HepG2 (cell line): ENCODE results near the gene CMIP. TPM values are rescaled to one million over a fixed set of nuclear protein-coding genes. Genes with fewer than 3 reads are reported as not detected.

Experiments
- IRX3 ChIP-seq: sonication (generic); formaldehyde crosslinking; IDR thresholded peaks from 2 replicates; pipeline ENCODE4 v1.8.1; 2023; ENCODE audit warnings: mild to moderate bottlenecking, low read depth, missing genetic modification reagents, borderline replicate concordance
- KDM3A ChIP-seq: IDR thresholded peaks from 2 replicates; pipeline ENCODE4 v1.6.1; 2018; ENCODE audit warnings: low read depth, missing compliant biosample characterization
- KMT2B ChIP-seq: IDR thresholded peaks from 2 replicates; pipeline ENCODE4 v1.6.1; 2016; ENCODE audit warnings: missing genetic modification reagents, missing compliant biosample characterization
- NBN ChIP-seq: fragments of 450-650 bp; conservative IDR thresholded peaks from 2 replicates; pipeline ENCODE4 v1.6.1; 2017
- SCMH1 ChIP-seq: sonication (generic); formaldehyde crosslinking; IDR thresholded peaks from 2 replicates; pipeline ENCODE4 v1.9.0; 2021; ENCODE audit warnings: missing genetic modification reagents, mild to moderate bottlenecking, borderline replicate concordance
- ZNF468 ChIP-seq: sonication (generic); formaldehyde crosslinking; IDR thresholded peaks from 2 replicates; pipeline ENCODE4 v1.8.0; 2022; ENCODE audit warnings: mild to moderate bottlenecking, moderate library complexity, missing genetic modification reagents
- polyA plus RNA-seq, 8 experiments: library from polyadenylated mRNA; depleted of rRNA in 3 of 8; stranded (reverse) in 7 of 8; unstranded in 1 of 8; fragments of >200 nt; fragmentation: Illumina TruSeq in 4 of 8; extraction: Trizol in 4 of 8; gene quantifications; 2 replicates each; pipeline versions ENCODE4 v1.2.1 to v1.2.3, GENCODE V29; 2011 to 2016; ENCODE audit warnings: low read depth in 4 of 8, missing spikeins in 1 of 8, mixed read lengths in 1 of 8; ENCODE audit not compliant: insufficient read depth in 1 of 8
- total RNA-seq, 5 experiments: library from RNA; depleted of rRNA; stranded (reverse); fragments of >200 nt; fragmentation: Illumina TruSeq; extraction: Trizol; gene quantifications; 2 replicates each; pipeline ENCODE4 v1.2.3, GENCODE V29; 2016; ENCODE audit warnings: low read depth in 1 of 5
- TF ChIP-seq, protein P1 (sequence below): sonication (generic); formaldehyde crosslinking; conservative IDR thresholded peaks from 2 replicates; pipeline ENCODE4 v1.8.0; 2022; ENCODE audit warnings: mild to moderate bottlenecking, moderate library complexity, missing genetic modification reagents
- TF ChIP-seq, protein P2 (sequence below): sonication (generic); formaldehyde crosslinking; IDR thresholded peaks from 2 replicates; pipeline ENCODE4 v1.4.0; 2020; ENCODE audit warnings: mild to moderate bottlenecking, missing genetic modification reagents, borderline replicate concordance
- TF ChIP-seq, protein P3 (sequence below): sonication (generic); formaldehyde crosslinking; IDR thresholded peaks from 2 replicates; pipeline ENCODE4 v1.5.0; 2020; ENCODE audit warnings: mild to moderate bottlenecking, missing genetic modification reagents
- TF ChIP-seq, protein P4 (sequence below): sonication (generic); formaldehyde crosslinking; IDR thresholded peaks from 2 replicates; pipeline ENCODE4 v1.4.0; 2020; ENCODE audit warnings: missing genetic modification reagents, borderline replicate concordance
- TF ChIP-seq, protein P5 (sequence below): sonication (generic); formaldehyde crosslinking; IDR thresholded peaks from 2 replicates; pipeline ENCODE4 v1.8.0; 2022; ENCODE audit warnings: missing genetic modification reagents, mild to moderate bottlenecking, moderate library complexity, borderline replicate concordance
- TF ChIP-seq, protein P6 (sequence below): sonication (generic); formaldehyde crosslinking; IDR thresholded peaks from 2 replicates; pipeline ENCODE4 v1.5.1; 2020; ENCODE audit warnings: missing genetic modification reagents, mild to moderate bottlenecking, borderline replicate concordance

CMIP gene
- total and polyA plus RNA-seq, 2 of the 13 experiments (the other 11 are each of a cell fraction or from before 2014, with no cell fraction given), result 10.9 to 18.1 TPM

DNA sequence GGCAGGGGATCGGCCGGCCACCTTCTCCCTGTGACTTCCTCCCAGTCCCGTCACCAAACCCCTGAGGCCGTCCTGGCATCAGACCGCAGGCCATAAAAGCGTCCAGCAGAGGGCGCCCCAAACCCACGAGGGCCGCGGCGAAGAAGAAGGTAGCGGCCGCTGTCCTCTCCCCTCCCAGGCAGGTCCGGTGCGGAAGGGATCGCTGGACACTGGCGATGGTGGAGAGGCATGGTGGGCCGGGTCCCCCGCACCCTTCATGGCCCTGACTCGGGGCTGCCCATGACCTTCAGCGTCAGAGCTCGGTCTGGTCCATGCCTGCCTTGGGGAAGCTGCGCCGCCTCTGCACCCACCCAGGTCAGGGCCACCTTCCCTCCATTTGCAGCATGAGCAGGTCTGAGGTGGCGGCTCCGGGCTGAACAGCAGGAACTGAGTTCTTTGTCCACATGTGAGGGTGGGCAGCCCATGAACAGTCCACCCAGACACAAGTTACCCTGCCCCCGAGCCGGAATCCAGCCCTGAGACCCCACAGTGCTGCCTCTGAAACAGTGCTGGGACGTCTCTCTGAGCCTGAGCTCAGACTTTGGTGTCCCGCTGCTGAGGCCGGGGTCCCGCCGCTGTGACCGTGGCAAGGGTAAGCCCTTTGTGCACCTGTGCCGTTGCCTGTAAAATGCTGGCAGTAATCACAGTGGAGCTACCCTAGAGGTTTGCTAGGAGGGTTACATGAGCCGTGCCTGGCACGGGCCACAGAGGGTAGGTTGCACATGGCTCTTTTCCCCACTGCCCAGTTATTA, 40.8 kb upstream of the CMIP start (continued):
- TF ChIP-seq, protein P1, sequence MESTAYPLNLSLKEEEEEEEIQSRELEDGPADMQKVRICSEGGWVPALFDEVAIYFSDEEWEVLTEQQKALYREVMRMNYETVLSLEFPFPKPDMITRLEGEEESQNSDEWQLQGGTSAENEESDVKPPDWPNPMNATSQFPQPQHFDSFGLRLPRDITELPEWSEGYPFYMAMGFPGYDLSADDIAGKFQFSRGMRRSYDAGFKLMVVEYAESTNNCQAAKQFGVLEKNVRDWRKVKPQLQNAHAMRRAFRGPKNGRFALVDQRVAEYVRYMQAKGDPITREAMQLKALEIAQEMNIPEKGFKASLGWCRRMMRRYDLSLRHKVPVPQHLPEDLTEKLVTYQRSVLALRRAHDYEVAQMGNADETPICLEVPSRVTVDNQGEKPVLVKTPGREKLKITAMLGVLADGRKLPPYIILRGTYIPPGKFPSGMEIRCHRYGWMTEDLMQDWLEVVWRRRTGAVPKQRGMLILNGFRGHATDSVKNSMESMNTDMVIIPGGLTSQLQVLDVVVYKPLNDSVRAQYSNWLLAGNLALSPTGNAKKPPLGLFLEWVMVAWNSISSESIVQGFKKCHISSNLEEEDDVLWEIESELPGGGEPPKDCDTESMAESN (CRISPR knock-in tag), result peak; percentile 88
- TF ChIP-seq, protein P2, sequence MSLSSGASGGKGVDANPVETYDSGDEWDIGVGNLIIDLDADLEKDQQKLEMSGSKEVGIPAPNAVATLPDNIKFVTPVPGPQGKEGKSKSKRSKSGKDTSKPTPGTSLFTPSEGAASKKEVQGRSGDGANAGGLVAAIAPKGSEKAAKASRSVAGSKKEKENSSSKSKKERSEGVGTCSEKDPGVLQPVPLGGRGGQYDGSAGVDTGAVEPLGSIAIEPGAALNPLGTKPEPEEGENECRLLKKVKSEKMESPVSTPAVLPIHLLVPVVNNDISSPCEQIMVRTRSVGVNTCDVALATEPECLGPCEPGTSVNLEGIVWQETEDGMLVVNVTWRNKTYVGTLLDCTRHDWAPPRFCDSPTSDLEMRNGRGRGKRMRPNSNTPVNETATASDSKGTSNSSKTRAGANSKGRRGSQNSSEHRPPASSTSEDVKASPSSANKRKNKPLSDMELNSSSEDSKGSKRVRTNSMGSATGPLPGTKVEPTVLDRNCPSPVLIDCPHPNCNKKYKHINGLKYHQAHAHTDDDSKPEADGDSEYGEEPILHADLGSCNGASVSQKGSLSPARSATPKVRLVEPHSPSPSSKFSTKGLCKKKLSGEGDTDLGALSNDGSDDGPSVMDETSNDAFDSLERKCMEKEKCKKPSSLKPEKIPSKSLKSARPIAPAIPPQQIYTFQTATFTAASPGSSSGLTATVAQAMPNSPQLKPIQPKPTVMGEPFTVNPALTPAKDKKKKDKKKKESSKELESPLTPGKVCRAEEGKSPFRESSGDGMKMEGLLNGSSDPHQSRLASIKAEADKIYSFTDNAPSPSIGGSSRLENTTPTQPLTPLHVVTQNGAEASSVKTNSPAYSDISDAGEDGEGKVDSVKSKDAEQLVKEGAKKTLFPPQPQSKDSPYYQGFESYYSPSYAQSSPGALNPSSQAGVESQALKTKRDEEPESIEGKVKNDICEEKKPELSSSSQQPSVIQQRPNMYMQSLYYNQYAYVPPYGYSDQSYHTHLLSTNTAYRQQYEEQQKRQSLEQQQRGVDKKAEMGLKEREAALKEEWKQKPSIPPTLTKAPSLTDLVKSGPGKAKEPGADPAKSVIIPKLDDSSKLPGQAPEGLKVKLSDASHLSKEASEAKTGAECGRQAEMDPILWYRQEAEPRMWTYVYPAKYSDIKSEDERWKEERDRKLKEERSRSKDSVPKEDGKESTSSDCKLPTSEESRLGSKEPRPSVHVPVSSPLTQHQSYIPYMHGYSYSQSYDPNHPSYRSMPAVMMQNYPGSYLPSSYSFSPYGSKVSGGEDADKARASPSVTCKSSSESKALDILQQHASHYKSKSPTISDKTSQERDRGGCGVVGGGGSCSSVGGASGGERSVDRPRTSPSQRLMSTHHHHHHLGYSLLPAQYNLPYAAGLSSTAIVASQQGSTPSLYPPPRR (CRISPR knock-in tag), result peak; percentile 61; the same call in 1 of the 2 replicates
- peak; percentile 96 for TF ChIP-seq KDM3A
- TF ChIP-seq IRX3 (CRISPR knock-in tag), result no peak
- TF ChIP-seq, protein P3, sequence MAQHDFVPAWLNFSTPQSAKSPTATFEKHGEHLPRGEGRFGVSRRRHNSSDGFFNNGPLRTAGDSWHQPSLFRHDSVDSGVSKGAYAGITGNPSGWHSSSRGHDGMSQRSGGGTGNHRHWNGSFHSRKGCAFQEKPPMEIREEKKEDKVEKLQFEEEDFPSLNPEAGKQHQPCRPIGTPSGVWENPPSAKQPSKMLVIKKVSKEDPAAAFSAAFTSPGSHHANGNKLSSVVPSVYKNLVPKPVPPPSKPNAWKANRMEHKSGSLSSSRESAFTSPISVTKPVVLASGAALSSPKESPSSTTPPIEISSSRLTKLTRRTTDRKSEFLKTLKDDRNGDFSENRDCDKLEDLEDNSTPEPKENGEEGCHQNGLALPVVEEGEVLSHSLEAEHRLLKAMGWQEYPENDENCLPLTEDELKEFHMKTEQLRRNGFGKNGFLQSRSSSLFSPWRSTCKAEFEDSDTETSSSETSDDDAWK (CRISPR knock-in tag), result no peak
- peak; percentile 25; the same call in 1 of the 2 replicates for TF ChIP-seq KMT2B (CRISPR knock-in tag)
- TF ChIP-seq, protein P4, sequence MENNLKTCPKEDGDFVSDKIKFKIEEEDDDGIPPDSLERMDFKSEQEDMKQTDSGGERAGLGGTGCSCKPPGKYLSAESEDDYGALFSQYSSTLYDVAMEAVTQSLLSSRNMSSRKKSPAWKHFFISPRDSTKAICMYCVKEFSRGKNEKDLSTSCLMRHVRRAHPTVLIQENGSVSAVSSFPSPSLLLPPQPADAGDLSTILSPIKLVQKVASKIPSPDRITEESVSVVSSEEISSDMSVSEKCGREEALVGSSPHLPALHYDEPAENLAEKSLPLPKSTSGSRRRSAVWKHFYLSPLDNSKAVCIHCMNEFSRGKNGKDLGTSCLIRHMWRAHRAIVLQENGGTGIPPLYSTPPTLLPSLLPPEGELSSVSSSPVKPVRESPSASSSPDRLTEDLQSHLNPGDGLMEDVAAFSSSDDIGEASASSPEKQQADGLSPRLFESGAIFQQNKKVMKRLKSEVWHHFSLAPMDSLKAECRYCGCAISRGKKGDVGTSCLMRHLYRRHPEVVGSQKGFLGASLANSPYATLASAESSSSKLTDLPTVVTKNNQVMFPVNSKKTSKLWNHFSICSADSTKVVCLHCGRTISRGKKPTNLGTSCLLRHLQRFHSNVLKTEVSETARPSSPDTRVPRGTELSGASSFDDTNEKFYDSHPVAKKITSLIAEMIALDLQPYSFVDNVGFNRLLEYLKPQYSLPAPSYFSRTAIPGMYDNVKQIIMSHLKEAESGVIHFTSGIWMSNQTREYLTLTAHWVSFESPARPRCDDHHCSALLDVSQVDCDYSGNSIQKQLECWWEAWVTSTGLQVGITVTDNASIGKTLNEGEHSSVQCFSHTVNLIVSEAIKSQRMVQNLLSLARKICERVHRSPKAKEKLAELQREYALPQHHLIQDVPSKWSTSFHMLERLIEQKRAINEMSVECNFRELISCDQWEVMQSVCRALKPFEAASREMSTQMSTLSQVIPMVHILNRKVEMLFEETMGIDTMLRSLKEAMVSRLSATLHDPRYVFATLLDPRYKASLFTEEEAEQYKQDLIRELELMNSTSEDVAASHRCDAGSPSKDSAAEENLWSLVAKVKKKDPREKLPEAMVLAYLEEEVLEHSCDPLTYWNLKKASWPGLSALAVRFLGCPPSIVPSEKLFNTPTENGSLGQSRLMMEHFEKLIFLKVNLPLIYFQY (CRISPR knock-in tag), result peak; percentile 25
- TF ChIP-seq, protein P5, sequence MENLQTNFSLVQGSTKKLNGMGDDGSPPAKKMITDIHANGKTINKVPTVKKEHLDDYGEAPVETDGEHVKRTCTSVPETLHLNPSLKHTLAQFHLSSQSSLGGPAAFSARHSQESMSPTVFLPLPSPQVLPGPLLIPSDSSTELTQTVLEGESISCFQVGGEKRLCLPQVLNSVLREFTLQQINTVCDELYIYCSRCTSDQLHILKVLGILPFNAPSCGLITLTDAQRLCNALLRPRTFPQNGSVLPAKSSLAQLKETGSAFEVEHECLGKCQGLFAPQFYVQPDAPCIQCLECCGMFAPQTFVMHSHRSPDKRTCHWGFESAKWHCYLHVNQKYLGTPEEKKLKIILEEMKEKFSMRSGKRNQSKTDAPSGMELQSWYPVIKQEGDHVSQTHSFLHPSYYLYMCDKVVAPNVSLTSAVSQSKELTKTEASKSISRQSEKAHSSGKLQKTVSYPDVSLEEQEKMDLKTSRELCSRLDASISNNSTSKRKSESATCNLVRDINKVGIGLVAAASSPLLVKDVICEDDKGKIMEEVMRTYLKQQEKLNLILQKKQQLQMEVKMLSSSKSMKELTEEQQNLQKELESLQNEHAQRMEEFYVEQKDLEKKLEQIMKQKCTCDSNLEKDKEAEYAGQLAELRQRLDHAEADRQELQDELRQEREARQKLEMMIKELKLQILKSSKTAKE (CRISPR knock-in tag), result no peak
- TF ChIP-seq SCMH1 (CRISPR knock-in tag), result no peak
- no peak for TF ChIP-seq NBN
- TF ChIP-seq ZNF468, result no peak
- TF ChIP-seq, protein P6, sequence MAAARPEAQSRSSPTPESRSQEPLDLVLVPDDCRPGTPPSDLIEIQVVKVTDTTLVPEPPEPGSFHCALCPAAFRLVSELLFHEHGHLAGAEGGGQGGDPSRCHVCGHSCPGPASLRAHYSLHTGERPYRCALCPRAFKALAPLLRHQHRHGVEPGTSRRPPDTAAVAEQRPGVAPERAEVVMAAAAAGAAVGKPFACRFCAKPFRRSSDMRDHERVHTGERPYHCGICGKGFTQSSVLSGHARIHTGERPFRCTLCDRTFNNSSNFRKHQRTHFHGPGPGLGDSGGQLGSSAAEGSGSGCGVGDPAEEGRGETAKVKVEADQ (CRISPR knock-in tag), result peak; percentile 79; the same call in 1 of the 2 replicates
